Activated gamma-delta T cell (primary cell): ENCODE data around the gene C10orf143.
"Not testable (repeated sequence)": the region's sequence is repeated elsewhere in the genome, so short reads cannot be mapped to it uniquely, and the experiment has no call there.

Source experiments
- DNase-seq: peaks from one replicate; lab custom pipeline; 2025; lab: John Stamatoyannopoulos, UW
- total RNA-seq, 2 donors: gene quantifications; one replicate each; lab custom pipeline; 2026; lab: John Stamatoyannopoulos, UW

C10orf143 gene
- total RNA-seq: 4.8 to 6.6 reads per million in 2 donors

DNA sequence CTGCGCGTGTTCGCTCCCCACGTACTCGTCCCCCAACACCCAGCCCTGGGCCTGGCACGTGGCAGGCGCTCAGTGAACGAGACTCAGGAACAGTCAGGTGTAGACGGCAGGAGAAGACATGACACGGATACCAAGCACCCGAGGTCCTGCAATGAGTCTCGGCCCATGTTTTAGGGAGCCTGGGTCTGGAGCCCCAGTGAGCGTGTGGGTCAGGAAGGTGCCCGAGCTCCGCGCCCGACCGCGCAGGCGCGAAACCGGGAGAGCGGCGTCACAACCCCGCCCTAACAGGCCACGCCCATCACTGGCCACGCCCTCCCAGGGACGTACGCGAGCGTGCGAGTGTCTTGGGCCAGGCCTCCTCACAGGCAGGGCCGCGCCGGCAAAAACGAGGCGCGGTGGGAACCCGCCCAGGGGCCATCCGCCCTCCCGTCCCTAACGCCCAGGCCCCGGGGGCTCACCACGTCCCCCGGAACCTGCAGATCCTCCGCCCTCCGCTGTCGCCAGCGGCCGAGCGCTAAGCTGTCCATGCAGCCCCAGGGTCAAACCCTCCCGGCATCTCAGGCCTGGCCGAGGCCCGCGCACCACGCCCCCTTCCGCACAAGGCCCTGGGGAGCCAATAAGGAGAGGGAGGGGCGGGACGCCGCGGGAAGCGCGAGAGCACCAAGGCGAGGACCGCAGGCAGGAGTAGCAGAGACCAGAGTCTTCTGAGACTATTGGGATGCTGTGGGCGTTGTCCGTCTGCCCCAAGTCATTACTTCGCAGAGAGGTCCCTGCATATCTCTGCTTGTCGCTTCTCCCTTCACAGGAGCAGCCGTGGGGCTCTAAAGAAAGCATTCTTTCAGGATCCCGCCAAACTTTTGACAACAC lies at the start of gene C10orf143:
Gene C10orf143, minus strand, starts transcription at position 585 of the 867 bp plus-strand sequence. Its CDS starts 58 bp downstream, at position 527.
- DNase-seq: peak; percentile 96

GRCh38 chr10:130159192-130159794 lies 48.7 kb upstream of the C10orf143 start:
- DNase-seq: no peak

DNA sequence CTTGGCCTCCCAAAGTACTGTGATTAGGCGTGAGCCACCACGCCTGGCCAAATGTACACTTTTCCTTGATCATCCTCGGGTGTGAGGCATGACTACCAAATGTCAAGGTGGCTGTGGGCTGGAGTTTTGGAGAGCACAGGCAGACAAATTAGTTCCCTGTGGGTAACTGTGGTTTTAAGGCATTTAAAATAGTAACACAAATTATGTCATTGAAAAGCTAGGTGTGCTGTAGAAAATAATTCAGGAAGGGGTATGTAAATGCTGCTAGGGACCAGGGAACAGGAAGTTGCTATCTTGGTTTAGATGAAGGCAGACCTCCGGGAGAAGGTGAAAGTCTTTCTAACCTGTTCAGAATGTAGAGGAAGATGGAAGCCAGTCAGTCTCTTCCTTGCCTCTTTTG lies 35.4 kb upstream of the C10orf143 start:
- DNase-seq: no peak

GRCh38 chr10:130141878-130142277 lies 31.2 kb upstream of the C10orf143 start:
- DNase-seq: no peak

GRCh38 chr10:130141460-130141859 lies 30.8 kb upstream of the C10orf143 start:
- no peak for DNase-seq

GRCh38 chr10:130141038-130141437 lies 30.4 kb upstream of the C10orf143 start:
- no peak for DNase-seq

GRCh38 chr10:130140425-130140824 lies 29.8 kb upstream of the C10orf143 start:
- no peak for DNase-seq

DNA sequence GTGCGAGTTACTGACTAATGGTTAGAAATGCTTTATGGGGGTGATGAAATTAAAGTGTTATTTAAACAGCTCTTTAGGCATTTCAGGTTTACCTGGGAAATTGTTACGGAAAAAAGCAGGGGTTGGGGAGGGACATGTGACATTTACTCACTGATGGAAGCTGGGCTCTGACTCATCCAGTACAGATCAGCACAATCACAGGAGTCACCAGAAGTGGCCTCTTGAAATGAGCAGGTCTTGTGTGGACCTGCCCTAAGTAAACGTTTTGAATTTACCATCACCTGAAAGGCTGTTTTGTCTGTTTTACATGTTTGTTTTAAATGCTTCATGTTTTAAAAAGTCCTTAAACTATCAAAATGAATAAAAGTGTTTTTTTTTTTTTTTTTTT lies 27.8 kb upstream of the C10orf143 start:
- DNase-seq: no peak

DNA sequence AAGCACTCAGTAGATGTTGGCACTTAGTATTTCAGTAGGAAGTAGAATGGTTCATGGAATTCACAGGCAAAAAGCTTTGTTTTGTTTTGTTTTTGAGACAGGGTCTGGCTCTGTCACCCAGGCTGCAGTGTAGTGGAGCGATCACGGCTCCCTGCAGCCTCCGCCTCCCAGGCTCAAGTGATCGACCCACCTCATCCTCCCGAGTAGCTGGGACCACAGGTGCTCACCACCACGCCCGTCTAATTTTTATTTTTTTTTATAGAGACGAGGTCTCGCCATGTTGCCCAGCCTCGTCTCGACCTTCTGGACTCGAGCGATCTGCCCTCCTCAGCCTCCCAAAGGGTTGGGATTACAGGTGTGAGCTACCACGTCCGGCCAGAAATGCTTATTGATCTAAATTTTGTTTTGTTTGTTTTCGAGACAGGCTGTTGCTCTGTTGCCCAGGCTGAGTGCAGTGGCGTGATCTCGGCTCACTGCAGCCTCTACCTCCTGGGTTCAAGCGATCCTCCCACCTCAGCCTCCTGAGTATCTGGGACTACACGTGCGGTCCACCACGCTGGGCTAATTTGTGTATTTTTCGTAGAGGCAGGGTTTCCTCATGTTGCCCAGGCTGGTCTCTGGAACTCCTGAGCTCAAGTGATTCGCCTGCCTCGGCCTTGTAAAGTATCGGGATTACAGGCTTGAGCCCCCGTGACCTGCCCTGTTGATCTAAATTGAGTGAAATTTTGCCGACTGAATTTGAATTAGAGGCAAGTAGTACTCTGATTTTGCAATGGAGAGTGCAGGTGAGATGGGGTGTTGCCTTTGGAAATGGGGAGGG lies 27.2 kb upstream of the C10orf143 start:
- no peak for DNase-seq

GRCh38 chr10:130137090-130137448 lies 26.4 kb upstream of the C10orf143 start:
- no peak for DNase-seq

DNA sequence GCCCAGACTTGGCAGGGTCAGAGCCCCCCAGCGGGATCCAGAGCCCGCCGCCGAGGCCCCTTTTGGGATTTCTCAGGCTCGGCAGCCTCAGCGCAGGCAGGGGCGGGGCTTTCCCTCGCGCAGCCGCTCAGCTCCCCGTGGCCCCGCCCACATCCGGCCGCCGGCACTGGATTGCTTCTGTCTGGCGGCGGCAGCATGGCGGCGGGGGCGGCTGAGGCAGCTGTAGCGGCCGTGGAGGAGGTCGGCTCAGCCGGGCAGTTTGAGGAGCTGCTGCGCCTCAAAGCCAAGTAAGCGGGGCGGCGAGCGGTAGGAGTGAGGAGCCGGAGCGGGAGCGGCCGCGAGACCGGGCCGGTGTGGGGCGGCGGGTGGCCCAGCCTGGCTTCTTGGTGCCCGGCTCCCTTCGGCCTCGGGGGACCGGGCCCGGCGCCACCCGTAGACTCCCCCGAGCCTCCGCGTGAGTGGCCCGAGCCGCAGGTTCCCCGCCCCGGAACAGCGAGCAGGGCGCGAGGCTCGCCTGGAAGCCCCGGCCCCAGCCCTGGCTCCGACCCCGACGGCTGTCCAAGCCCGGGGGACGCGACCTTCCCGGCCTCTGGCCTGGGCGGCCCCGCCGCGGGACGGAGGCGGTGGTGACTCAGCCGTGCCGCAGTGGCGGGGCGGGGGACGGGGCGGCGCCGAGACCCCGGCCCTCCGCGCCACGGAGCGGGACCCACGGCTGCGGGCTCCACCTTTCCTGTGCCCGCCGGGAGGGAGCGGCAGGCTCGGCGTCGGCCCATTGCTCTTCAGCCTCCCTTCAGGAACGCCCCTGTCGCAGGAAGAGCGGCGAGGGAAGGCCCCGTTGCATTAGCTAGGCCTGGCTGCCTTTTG lies 25.8 kb upstream of the C10orf143 start, which contains the start of gene GLRX3:
Gene GLRX3, plus strand, starts transcription at position 166 of the 864 bp plus-strand sequence. Its CDS starts 30 bp downstream, at position 196.
- peak; percentile 82 for DNase-seq

- DNase-seq: no peak
These were observed 25.1 kb upstream of the C10orf143 start for GRCh38 chr10:130135676-130136225.

- no peak for DNase-seq
These were observed 18.3 kb upstream of the C10orf143 start for GRCh38 chr10:130128922-130129321.

- no peak for DNase-seq
These were observed 17.6 kb upstream of the C10orf143 start for GRCh38 chr10:130128062-130128781.

DNA sequence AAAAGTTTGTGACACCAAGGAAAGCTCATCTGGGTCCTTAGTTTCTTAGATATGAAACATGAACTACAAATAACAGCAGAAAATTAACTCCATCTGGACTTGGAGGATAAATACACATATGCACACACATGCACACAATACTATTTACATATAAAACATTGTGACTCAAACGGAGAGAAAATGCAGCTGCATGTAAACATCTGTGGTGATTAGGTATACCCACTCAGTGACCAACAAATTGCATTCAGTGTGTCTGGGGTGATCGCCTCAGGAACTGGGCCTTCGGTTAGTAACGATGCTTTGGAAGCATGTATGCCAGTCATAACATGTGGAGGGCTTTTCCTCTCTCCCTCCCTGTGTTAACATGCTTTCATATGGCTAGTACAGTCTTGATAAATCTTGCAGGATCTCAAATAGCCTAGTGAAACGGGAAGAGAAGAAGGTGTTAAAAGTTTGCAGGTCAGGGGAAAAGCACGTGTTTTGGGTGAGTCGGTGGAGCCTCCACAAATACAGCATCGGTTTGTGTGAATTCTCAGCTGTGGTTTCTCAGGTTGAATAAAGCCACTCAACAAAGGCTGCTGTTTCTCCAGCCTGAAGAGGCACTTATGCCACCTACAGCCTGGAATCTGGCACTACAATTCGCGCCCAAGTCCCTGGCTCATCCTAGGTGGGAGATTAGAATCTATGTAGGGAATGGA lies 16.9 kb upstream of the C10orf143 start:
- no peak for DNase-seq

DNA sequence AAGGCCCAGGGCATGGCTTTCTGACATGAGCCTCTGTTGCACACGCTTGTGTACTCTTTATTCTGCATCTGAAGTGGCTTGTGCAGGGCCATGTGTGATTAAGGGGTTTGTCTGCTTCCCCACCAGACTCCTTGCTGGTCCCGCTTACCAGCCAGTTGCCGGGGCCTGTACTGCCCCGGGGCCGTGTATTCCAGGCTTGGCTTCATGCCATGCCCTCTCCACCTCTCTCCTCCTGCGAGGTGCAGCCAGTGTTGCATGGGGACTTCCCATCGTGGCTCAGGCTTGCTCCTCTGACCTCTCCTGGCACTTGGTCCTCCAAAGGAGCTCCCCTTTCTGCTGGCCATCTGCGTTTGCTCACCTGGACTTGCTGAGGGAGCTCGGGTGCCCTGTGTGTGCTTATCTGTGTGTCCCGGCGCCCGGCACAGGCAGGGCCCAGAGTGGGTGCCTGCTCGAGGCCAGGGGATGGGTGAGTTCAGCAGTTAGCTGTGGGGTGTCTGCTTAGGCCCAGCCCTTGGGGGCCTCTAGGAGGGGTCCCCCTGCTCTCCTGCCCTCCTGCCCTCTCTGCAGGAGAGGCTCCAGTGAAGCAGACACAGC lies 11.0 kb upstream of the C10orf143 start:
- no peak for DNase-seq

DNA sequence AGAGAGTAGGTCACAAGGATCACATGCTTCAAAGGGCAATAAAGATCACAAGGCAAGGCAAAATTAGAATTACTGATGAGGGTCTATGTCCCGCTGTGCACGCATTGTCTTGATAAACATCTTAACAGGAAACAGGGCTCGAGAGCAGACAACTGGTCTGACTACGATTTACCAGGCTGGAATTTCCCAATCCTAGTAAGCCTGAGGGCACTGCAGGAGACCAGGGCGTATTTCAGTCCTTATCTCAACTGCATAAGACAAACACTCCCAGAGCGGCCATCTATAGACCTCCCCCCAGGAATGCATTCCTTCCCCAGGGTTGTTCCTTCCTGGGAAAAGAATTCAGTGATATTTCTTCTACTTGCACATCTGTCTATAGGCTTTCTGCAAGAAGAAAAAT lies 6.9 kb upstream of the C10orf143 start:
- DNase-seq: not testable (repeated sequence)

DNA sequence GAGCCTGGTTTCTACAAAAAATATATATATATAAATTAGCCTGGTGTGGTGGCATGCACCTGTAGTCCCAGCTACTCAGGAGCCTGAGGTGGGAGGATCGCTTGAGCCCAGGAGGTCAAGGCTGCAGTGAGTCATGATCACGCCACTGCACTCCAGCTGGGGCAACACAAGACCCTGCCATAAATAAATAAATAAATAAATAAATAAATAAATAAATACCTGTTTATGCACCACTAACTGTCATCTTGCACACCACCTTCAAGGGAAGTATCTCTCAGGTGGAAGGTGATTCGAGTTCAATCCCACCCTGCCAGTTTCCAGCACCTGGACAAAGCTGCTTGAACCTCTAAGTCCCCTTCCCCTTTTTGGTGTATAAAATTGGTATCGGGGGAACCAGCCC lies 6.3 kb upstream of the C10orf143 start:
- not testable (repeated sequence) for DNase-seq

DNA sequence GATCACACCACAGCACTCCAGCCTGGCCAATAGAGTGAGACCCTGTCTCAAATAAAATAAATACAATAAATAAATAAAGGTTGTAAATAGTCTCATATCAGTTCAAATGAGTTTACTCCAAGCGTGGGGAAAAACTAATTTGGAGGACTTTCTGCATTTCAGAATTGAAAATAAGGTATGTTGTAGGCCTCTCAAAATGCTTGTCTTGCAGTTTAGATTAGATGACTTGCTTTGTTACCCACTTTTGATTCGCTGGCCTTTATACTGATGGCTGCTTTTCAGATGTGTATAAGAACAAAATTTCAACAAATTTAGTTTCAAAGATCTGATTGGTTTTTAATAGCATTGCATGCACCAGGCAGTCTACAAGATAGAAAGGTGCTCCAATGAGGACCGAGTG lies 2.2 kb upstream of the C10orf143 start:
- no peak for DNase-seq
